HepG2 (cell line): ENCODE results near the gene PACSIN1. TPM values are rescaled to one million over a fixed set of nuclear protein-coding genes. Genes with fewer than 3 reads are reported as not detected.

Experiments
- ATAC-seq: fragments of 200-7000 bp; cut with Tn5 transposase; 3 replicates; pipeline ENCODE4 v1.9.1; 2020; ENCODE audit warnings: mild to moderate bottlenecking, moderate library complexity
- BruUV-seq: library from RNA; stranded (reverse); fragments of 400-500 nt; replicated peaks from 2 replicates; lab custom pipeline; 2021; lab: Mats Ljungman, UMichigan
- CTCF ChIA-PET: fragments of 300-600 bp; formaldehyde crosslinking; extraction: SDS; loops from one replicate; lab custom pipeline; 2021; ENCODE audit warnings: low total read pairs, inconsistent platforms, low intra/inter-chr PET ratio; lab: Yijun Ruan, JAX
- POLR2A ChIA-PET: fragments of 350-600 bp; sonication (Branson Sonifier 250); formaldehyde crosslinking; loops from one replicate; lab custom pipeline; 2020; ENCODE audit warnings: antibody characterized with exemption, inconsistent platforms; lab: Yijun Ruan, JAX
- DNase-seq: peaks from one replicate; pipeline ENCODE4 v3.0.0-alpha.2; 2015; ENCODE audit warnings: low spot score
- FAIRE-seq: peaks from 3 replicates; lab custom pipeline; 2011; peaks lifted over from hg19 to GRCh38; lab: Jason Lieb, UNC
- H2AFZ ChIP-seq: one replicate; pipeline ENCODE4 v1.6.1; 2011; ENCODE audit warnings: low read length, inconsistent platforms
- H3K27ac ChIP-seq: fragments of 300-600 bp; 3 replicates; pipeline ENCODE4 v1.8.0; 2011; ENCODE audit warnings: mixed run types, mild to moderate bottlenecking, mixed read lengths, low read length, inconsistent platforms; ENCODE audit not compliant: insufficient read depth; ENCODE audit errors: extremely low read length
- H3K27me3 ChIP-seq, 2 experiments: fragments of 200-600 bp in 1 of 2; 2 replicates in 1 of 2; 3 replicates in 1 of 2; pipeline versions ENCODE4 v1.6.0 to v1.8.0; 2011; ENCODE audit warnings: low read length in 2 of 2, mild to moderate bottlenecking in 2 of 2, moderate library complexity in 2 of 2, inconsistent platforms in 1 of 2; ENCODE audit not compliant: insufficient read depth in 2 of 2, control insufficient read depth in 1 of 2
- H3K36me3 ChIP-seq, 2 experiments: fragments of 200-600 bp in 1 of 2; replicated peaks in 1 of 2; 2 replicates in 1 of 2; 3 replicates in 1 of 2; pipeline versions ENCODE4 v1.5.1 to v1.8.0; 2011; ENCODE audit warnings: low read length in 2 of 2, inconsistent platforms in 1 of 2; ENCODE audit not compliant: insufficient read depth in 2 of 2, control insufficient read depth in 1 of 2
- H3K4me1 ChIP-seq: 2 replicates; pipeline ENCODE4 v1.5.1; 2012; ENCODE audit warnings: low read length, inconsistent platforms; ENCODE audit not compliant: insufficient read depth
- H3K4me2 ChIP-seq: 2 replicates; pipeline ENCODE4 v1.6.0; 2011; ENCODE audit warnings: low read depth, low read length, inconsistent platforms
- H3K4me3 ChIP-seq, 3 experiments: fragments of 200-600 bp in 1 of 3; sonication (generic), shearing (Covaris generic) in 1 of 3; replicated peaks in 1 of 3; 2 replicates each; pipeline ENCODE4 v1.5.1; 2011 to 2016; ENCODE audit warnings: low read length in 3 of 3, inconsistent platforms in 2 of 3, low read depth in 2 of 3, mild to moderate bottlenecking in 2 of 3, control low read depth in 1 of 3, mixed read lengths in 1 of 3; ENCODE audit not compliant: insufficient read depth in 1 of 3
- H3K79me2 ChIP-seq: one replicate; pipeline ENCODE4 v1.6.1; 2011; ENCODE audit warnings: low read length, inconsistent platforms; ENCODE audit not compliant: insufficient read depth
- H3K9ac ChIP-seq: 2 replicates; pipeline ENCODE4 v1.6.0; 2011; ENCODE audit warnings: mild to moderate bottlenecking, low read depth, low read length, inconsistent platforms; ENCODE audit not compliant: insufficient read depth
- H3K9me3 ChIP-seq: 2 replicates; pipeline ENCODE4 v1.5.1; 2012; ENCODE audit warnings: mild to moderate bottlenecking, low read length
- H4K20me1 ChIP-seq: 2 replicates; pipeline ENCODE4 v1.6.0; 2011; ENCODE audit warnings: inconsistent platforms, mild to moderate bottlenecking, low read length, moderate library complexity; ENCODE audit not compliant: insufficient read depth
- RBM22 ChIP-seq: fragments of 200-400 bp; formaldehyde crosslinking; optimal IDR thresholded peaks from 2 replicates; pipeline ENCODE3; 2017; ENCODE audit warnings: mild to moderate bottlenecking, low read length, moderate library complexity
- REPIN1 ChIP-seq: sonication (generic); formaldehyde crosslinking; IDR thresholded peaks from 2 replicates; pipeline ENCODE4 v1.8.0; 2022; ENCODE audit warnings: missing genetic modification reagents, low read depth, mild to moderate bottlenecking, borderline replicate concordance
- SRSF9 ChIP-seq: fragments of 200-400 bp; formaldehyde crosslinking; IDR thresholded peaks from 2 replicates; pipeline ENCODE4 v1.6.1; 2018; ENCODE audit warnings: borderline replicate concordance, mild to moderate bottlenecking, low read depth, low read length; ENCODE audit not compliant: insufficient read depth, poor library complexity, severe bottlenecking
- WIZ ChIP-seq: sonication (generic); formaldehyde crosslinking; IDR thresholded peaks from 2 replicates; pipeline ENCODE4 v1.5.1; 2020; ENCODE audit warnings: mild to moderate bottlenecking, missing genetic modification reagents
- ZNF142 ChIP-seq: sonication (generic); formaldehyde crosslinking; IDR thresholded peaks from 2 replicates; pipeline ENCODE4 v1.4.0; 2020; ENCODE audit warnings: missing genetic modification reagents
- ZNF207 ChIP-seq: fragments of 450-650 bp; IDR thresholded peaks from 2 replicates; pipeline ENCODE4 v1.6.1; 2016; ENCODE audit warnings: antibody characterized with exemption, borderline replicate concordance
- WGBS: methylation state at CpG from one replicate; pipeline ENCODE4 v1.1.6; 2017; ENCODE audit warnings: low lambda C conversion rate; 5-methylcytosine and 5-hydroxymethylcytosine counted together
- in situ Hi-C: cut with HindIII; loops from 2 replicates; pipeline ENCODE4 v1.10.0; 2017; ENCODE audit warnings: low pct_unique_long_range_greater_than_20kb; ENCODE audit not compliant: extremely low pct_ligation_motif_present
- intact Hi-C: fragments of 100-400 bp; cut with micrococcal nuclease; formaldehyde crosslinking; loops from one replicate; pipeline ENCODE4 v1.10.0; 2022; ENCODE audit not compliant: unreplicated experiment
- polyA plus RNA-seq, 8 experiments: library from polyadenylated mRNA; depleted of rRNA in 3 of 8; stranded (reverse) in 7 of 8; unstranded in 1 of 8; fragments of >200 nt; fragmentation: Illumina TruSeq in 4 of 8; extraction: Trizol in 4 of 8; gene quantifications; 2 replicates each; pipeline versions ENCODE4 v1.2.1 to v1.2.3, GENCODE V29; 2011 to 2016; ENCODE audit warnings: low read depth in 4 of 8, missing spikeins in 1 of 8, mixed read lengths in 1 of 8; ENCODE audit not compliant: insufficient read depth in 1 of 8
- total RNA-seq, 5 experiments: library from RNA; depleted of rRNA; stranded (reverse); fragments of >200 nt; fragmentation: Illumina TruSeq; extraction: Trizol; gene quantifications; 2 replicates each; pipeline ENCODE4 v1.2.3, GENCODE V29; 2016; ENCODE audit warnings: low read depth in 1 of 5

PACSIN1 gene
- total and polyA plus RNA-seq, 2 of the 13 experiments (the other 11 are each of a cell fraction or from before 2014, with no cell fraction given) = not detected

GRCh38 chr6:34583861-34584604 lies 118.2 kb downstream of the PACSIN1 start:
- Histone ChIP-seq H3K36me3 (peaks cover 19 to 33% of the 10 kb centered on the region in 2 experiments), H4K20me1 (no peaks in the 10 kb centered on the region), H3K27ac (no peak overlapping the region), H3K9ac (no peak overlapping the region), H3K27me3 (no peaks in the 10 kb centered on the region), H3K4me1 (no peaks in the 10 kb centered on the region), H3K4me2 (no peak overlapping the region), H3K79me2 (no peaks in the 10 kb centered on the region), H2AFZ (no peak overlapping the region), H3K4me3 (no peak overlapping the region), H3K9me3 (no peaks in the 10 kb centered on the region)
- ChIA-PET CTCF (no interaction called here), POLR2A (no interaction called here)
- TF ChIP-seq ZNF142 (CRISPR knock-in tag) (no peak), SRSF9 (no peak), RBM22 (peak; percentile 5), WIZ (CRISPR knock-in tag) (no peak), REPIN1 (no peak), ZNF207 (no peak)
- no TSS peak for BruUV-seq
- ATAC-seq (no peak), DNase-seq (no peak), FAIRE-seq (no peak)
- WGBS = 87% methylated on average over 5 of the region's 5 CpGs
- intact Hi-C loops (no loop called here), in situ Hi-C loops (no loop called here)
